ENCODE measurements around the gene KLF13. TPM values are rescaled to one million over a fixed set of nuclear protein-coding genes. Genes with fewer than 3 reads are reported as not detected.

Gene KLF13
- total RNA-seq, 1 donor from 2014 or later = 85.9 TPM

DNA sequence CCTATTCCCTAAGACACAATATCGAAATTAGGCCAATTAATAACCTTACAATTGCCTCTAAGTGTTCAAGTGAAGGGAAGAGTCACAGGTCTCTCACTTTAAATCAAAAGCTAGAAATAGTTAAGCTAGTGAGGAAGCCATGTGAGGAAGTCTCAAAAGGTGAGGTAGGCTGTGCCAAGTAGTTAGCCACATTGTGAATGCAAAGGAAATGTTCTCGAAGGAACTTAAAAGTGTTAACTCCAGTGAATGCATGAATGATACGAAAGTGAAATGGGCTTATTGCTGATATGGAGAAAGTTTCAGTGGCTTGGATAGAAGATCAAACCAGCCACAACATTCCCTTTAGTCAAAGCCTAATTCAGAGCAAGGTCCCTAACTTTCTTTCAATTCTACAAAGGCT lies 59.1 kb downstream of the KLF13 start:
- DNase-seq (ENCODE audit: low spot score) (no peak), ATAC-seq (no peak)
- intact Hi-C loops (cut with DNase I) = no loop called here

- no peak for ATAC-seq
- no peak for DNase-seq (ENCODE audit: low spot score)
- intact Hi-C loops (cut with DNase I) = no loop called here
These were observed 60.5 kb downstream of the KLF13 start for GRCh38 chr15:31387092-31387478.

- intact Hi-C loops (cut with DNase I) = no loop called here
- DNase-seq (ENCODE audit: low spot score) = no peak
- ATAC-seq = no peak
These were observed 61.0 kb downstream of the KLF13 start for GRCh38 chr15:31387479-31388118.

DNA sequence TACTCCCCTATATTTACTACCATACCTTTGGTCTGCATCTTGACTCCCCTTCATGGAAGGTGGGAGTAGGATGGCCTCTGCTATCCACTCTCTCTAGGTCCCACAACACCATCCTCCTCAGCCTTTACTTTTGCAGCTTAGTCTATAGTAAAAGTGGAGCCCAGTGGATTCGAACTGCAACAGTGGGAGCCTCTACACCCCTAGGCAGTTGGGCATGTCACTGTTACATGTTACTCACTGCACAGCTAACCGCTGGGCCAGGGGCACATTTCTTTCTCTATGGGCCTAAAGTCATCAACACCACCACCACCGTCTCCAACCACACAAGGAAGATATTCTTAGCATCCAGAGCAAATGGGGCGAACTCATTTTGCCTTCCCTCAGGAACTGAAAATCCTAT lies 62.9 kb downstream of the KLF13 start:
- DNase-seq (ENCODE audit: low spot score) (no peak), ATAC-seq (no peak)
- intact Hi-C loops (cut with DNase I) = no loop called here

- intact Hi-C loops (cut with DNase I) = no loop called here
- DNase-seq (ENCODE audit: low spot score) (no peak), ATAC-seq (no peak)
These were observed 63.4 kb downstream of the KLF13 start for GRCh38 chr15:31390029-31390428.

GRCh38 chr15:31390777-31391486 lies 64.3 kb downstream of the KLF13 start:
- ATAC-seq = no peak
- intact Hi-C loops (cut with DNase I) = no loop called here
- DNase-seq (ENCODE audit: low spot score) = no peak

- intact Hi-C loops (cut with DNase I) = no loop called here
- peak; percentile 91 for DNase-seq (ENCODE audit: low spot score)
- ATAC-seq = peak; percentile 90
These were observed 65.3 kb downstream of the KLF13 start for GRCh38 chr15:31391687-31392671.

DNA sequence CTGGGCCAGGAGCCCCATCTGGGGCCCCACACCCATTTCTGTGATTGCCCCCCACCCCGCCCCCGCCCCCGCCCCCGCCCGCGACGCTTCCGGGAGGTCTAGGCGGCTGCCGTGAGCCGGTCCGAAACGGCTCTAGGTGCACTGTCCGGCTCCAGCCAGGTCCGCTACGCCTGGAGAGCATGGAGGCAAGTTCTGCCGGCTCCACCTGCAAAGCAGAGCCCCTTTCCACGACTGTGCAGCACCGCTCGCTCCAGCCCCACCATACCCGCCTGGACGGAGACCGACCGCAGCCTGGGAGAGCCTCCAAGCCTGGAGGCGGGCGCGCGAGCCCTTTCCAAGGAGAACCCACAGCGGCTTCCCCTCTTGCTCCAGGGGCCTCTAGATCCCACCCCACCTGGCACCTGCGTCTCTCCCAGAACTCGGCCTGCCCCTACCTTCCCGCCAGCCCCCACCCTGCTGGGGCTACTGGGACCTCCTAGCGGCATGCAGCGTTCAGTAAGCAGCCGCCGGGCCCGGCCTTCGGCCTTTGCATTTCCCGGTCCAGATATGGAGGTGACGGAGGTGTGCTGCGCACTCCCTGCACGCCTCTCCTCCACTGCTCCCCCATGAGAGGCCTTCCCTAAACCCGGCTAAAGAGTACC lies 66.2 kb downstream of the KLF13 start:
- ATAC-seq (peak; percentile 38), DNase-seq (ENCODE audit: low spot score) (no peak)
- intact Hi-C loops (cut with DNase I) = no loop called here

DNA sequence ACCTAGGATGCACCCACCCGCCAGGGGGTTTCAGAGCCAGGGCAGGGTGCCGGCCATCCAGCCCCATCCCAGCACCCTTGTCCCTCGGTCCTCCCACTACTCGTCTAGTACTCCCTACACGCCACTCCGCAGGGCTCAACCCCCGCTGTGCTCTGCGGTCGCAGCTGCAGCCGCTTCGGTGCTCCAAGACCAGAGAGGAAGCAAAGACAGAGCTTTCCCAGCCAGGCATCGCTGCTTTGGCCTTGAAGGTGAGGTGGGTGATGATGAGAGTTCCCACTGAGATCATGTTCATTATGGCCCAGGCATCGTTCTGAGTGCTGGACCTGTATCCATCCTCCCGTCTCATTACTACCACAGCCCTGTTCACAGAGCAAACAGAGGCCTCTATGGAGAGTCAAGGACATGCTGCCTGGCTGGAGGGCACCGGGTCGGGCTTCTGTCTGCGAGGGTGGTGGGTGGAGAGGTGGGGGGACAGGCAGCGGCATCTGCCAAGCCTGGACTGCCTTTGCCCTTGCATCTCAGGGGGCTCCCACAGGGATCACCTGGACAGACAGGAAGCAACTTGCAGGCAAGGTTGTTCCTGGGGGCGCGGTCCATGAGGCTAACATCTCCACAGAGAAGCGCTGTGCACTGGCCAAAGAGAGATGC lies 66.9 kb downstream of the KLF13 start:
- ATAC-seq = no peak
- intact Hi-C loops (cut with DNase I) = no loop called here
- DNase-seq (ENCODE audit: low spot score) = no peak

DNA sequence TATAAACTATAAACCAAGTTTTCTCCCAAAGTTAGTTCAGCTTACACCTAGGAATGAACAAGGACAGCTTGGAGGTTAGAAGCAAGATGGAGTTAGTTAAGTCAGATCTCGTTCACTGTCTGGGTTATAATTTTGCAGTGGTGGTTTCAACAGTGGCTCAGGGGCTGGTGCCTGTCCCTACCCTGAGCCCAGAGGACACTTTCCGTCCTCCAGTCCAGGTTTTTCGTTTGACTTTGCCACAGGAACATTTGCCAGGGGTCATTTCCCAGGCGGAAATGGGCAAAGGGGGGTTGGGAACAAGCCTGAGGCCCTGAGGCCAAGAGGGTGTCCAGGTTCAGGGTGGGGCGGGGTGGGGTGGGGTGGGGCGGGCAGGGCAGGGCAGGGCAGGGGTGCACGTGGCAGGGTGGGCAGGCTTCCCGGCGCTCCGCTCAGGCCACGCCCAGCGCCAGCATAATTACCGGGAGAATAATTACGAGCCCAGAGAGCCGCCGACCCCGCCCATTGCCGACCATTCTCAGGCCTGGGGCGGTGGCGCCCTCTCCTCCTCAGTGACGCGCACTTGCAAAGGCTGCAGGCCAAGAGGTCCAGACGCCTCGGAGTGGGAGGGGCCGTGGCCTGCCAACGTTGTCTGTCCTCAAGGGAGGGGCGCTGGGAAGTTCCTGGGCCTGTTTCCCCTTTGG lies 70.4 kb downstream of the KLF13 start:
- DNase-seq (ENCODE audit: low spot score) (peak; percentile 91), ATAC-seq (peak; percentile 90)
- intact Hi-C loops (cut with DNase I) = no loop called here

DNA sequence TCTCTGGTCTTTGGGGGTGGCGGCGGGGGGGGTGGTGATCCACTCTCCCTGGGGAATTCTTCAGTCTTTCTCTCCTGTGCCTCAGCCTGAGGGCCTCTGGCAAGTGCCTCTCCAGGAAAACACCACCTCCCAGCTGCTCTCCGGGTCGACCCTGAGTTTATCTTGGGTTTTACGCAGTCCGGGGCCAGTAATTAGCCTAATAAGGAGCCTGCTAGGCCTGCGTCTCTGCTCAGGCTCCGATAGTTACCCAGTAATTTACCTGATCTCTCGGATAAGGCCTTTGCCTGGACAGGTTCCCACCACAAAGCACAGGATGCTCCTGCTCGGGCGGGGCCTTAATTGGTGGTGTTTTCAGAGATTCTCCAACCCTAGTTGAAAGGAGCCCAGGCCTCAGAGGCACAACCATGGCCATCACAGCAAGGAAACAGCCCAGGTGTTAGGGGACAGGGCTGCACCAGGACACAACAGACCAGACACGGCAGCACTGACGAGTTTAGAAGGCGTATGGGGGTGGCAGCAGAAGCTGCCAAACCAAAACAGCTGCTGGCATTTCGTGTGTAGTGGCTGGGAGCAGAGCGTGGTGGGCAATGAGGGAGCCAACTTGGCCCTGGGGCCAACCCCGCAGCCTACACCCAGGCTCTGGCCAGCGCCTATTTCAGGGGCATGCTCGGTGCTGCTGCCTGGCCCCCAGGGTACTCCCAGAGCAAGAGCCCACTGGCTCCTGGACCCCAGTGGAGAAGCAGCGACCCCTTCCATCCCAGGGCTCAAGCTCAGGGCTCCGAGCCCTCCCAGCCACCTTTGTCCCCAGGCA lies 71.4 kb downstream of the KLF13 start:
- no peak for ATAC-seq
- DNase-seq (ENCODE audit: low spot score) = no peak
- intact Hi-C loops (cut with DNase I) = no loop called here

GRCh38 chr15:31398677-31399301 lies 72.2 kb downstream of the KLF13 start:
- intact Hi-C loops (cut with DNase I) = no loop called here
- DNase-seq (ENCODE audit: low spot score) (no peak), ATAC-seq (no peak)

DNA sequence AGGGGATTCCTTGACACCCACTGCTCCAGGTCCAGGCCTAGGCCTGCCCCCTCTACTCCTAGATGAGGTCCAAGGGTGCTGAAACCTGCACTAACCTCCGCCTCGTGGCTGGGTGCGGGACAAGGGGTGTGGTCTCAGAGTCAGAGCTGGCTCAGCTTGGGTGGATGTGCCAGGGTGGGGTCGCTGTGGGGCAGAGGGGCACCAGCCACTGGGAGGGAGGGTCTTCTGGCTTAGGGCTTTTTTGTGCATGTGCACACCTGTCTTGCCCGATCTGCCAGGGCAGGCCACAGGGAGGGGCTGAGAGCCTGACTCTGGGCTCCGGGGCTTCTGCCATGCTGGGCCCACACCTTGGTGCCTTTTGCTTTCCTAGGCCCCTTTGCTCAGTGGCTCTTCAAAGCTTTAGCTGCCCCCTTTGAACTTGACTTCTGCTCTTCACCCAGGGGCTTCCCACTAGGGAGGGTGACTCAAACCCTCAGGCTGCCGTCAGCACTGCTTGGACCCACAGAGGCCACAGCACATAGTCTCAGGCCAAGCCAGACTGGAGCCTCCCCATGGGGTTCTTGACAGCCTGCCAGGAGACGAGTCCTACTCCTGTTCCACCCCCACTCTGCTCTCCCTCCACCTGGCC lies 73.0 kb downstream of the KLF13 start:
- ATAC-seq (no peak), DNase-seq (ENCODE audit: low spot score) (no peak)
- intact Hi-C loops (cut with DNase I) = no loop called here

- ATAC-seq (no peak), DNase-seq (ENCODE audit: low spot score) (no peak)
- intact Hi-C loops (cut with DNase I) = no loop called here
These were observed 73.7 kb downstream of the KLF13 start for GRCh38 chr15:31400222-31400927.

GRCh38 chr15:31401282-31401681 lies 74.6 kb downstream of the KLF13 start:
- DNase-seq (ENCODE audit: low spot score) (no peak), ATAC-seq (no peak)
- intact Hi-C loops (cut with DNase I) = no loop called here

- ATAC-seq (no peak), DNase-seq (ENCODE audit: low spot score) (no peak)
- intact Hi-C loops (cut with DNase I) = no loop called here
These were observed 75.4 kb downstream of the KLF13 start for GRCh38 chr15:31402003-31402402.

All from sciatic nerve (tissue), 2 donors.